Prostate gland (tissue), 2 donors: ENCODE data around the gene KMT5B. TPM values are rescaled to one million over a fixed set of nuclear protein-coding genes. Genes with fewer than 3 reads are reported as not detected.
"Not testable (repeated sequence)": the region's sequence is repeated elsewhere in the genome, so short reads cannot be mapped to it uniquely, and the experiment has no call there.

Source experiments
- DNase-seq: peaks from one replicate; pipeline ENCODE4 v3.0.0-alpha.2; 2019; ENCODE audit warnings: low spot score
- H3K27ac ChIP-seq, 2 donors: fragments of 200-600 bp; sonication (generic); 2 replicates each; pipeline ENCODE4 v1.5.1; 2017 to 2019
- H3K27me3 ChIP-seq: fragments of 200-600 bp; sonication (generic); replicated peaks from 2 replicates; pipeline ENCODE4 v1.5.1; 2019; ENCODE audit not compliant: insufficient read depth
- H3K36me3 ChIP-seq, 2 donors: fragments of 200-600 bp; sonication (generic); 1 replicate in 1 of 2; 2 replicates in 1 of 2; pipeline versions ENCODE4 v1.5.1 to v1.8.1; 2017 to 2019
- H3K4me1 ChIP-seq: fragments of 200-600 bp; sonication (generic); replicated peaks from 2 replicates; pipeline ENCODE4 v1.5.1; 2019
- H3K4me3 ChIP-seq, 2 donors: fragments of 200-600 bp; sonication (generic); 2 replicates each; pipeline ENCODE4 v1.5.1; 2017 to 2019
- H3K9me3 ChIP-seq: fragments of 200-600 bp; sonication (generic); 2 replicates; pipeline ENCODE4 v1.5.1; 2017
- CTCF ChIP-seq, 4 experiments: fragments of 200-600 bp in 2 of 4; fragments of 450-650 bp in 2 of 4; sonication (generic) in 2 of 4; IDR thresholded peaks; 1 replicate in 3 of 4; 2 replicates in 1 of 4; pipeline ENCODE4 v1.5.1; 2016 to 2019; ENCODE audit warnings: antibody characterized with exemption in 4 of 4, mild to moderate bottlenecking in 2 of 4, moderate library complexity in 2 of 4
- POLR2A ChIP-seq: fragments of 450-650 bp; IDR thresholded peaks from one replicate; pipeline ENCODE4 v1.6.1; 2016; ENCODE audit warnings: antibody characterized with exemption, mild to moderate bottlenecking
- POLR2AphosphoS5 ChIP-seq: sonication (generic); formaldehyde crosslinking; IDR thresholded peaks from one replicate; pipeline ENCODE4 v1.6.1; 2017; ENCODE audit warnings: antibody characterized with exemption
- WGBS: methylation state at CpG from one replicate; pipeline ENCODE4 v1.1.5; 2018; 5-methylcytosine and 5-hydroxymethylcytosine counted together
- intact Hi-C: fragments of 100-400 bp; cut with DNase I; formaldehyde crosslinking; loops from one replicate; pipeline ENCODE4 v1.14.2; 2022
- total RNA-seq, 2 donors: library from RNA; depleted of rRNA; stranded (reverse); fragments of >200 nt; gene quantifications; one replicate each; pipeline ENCODE4 v1.1.0, GENCODE V29; 2016

The KMT5B gene
- total RNA-seq, 2 donors from 2014 or later, result 41.0 to 57.7 TPM

DNA sequence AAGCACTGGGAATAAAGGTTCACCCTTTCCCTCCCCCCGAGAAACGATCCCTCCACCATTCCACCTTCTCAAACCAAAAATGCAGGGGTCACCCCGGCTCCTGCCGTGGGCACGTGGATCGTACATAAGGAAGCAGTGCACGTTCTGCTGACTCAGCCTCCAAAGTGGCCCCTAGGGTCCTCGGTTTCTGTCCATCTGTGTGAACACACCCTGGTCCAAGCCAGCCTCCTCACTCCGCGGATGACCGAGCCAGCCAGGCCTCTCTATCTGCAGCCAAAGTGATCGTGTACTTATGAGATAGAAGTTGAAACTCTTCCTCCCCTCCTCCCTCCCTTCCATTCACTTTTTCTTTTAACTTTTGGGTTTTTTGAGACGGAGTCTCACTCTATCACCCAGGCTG is 42.4 kb upstream of the KMT5B start:
- Histone ChIP-seq H3K9me3 (no peaks in the 10 kb centered on the region), H3K4me3 (no peak overlapping the region), H3K27me3 (no peaks in the 10 kb centered on the region), H3K36me3 (no peaks in the 10 kb centered on the region), H3K27ac (no peak overlapping the region), H3K4me1 (no peaks in the 10 kb centered on the region)
- DNase-seq, result no peak
- TF ChIP-seq POLR2A, result no peak
- no peak for TF ChIP-seq POLR2AphosphoS5
- TF ChIP-seq CTCF (IDR thresholded peaks at IDR 0.05), result no peak
- intact Hi-C loops, result loop anchor here (5.0 kb wide), 1 partner anchor 127 kb away; no protein-coding TSS in a partner anchor
- WGBS, result 78% methylated on average over 13 of the region's 13 CpGs

- WGBS, result 94% methylated on average over 14 of the region's 14 CpGs
- intact Hi-C loops, result no loop called here
- Histone ChIP-seq H3K27me3 (no peaks in the 10 kb centered on the region), H3K27ac (no peak overlapping the region), H3K9me3 (no peaks in the 10 kb centered on the region), H3K4me1 (no peaks in the 10 kb centered on the region), H3K36me3 (no peaks in the 10 kb centered on the region), H3K4me3 (no peak overlapping the region)
- no peak for DNase-seq
- TF ChIP-seq POLR2AphosphoS5 (no peak), CTCF (IDR thresholded peaks at IDR 0.05) (no peak), POLR2A (no peak)
These were observed 41.3 kb upstream of the KMT5B start for GRCh38 chr11:68254421-68254820.

- intact Hi-C loops, result no loop called here
These were observed 38.7 kb upstream of the KMT5B start for GRCh38 chr11:68251765-68252164.

DNA sequence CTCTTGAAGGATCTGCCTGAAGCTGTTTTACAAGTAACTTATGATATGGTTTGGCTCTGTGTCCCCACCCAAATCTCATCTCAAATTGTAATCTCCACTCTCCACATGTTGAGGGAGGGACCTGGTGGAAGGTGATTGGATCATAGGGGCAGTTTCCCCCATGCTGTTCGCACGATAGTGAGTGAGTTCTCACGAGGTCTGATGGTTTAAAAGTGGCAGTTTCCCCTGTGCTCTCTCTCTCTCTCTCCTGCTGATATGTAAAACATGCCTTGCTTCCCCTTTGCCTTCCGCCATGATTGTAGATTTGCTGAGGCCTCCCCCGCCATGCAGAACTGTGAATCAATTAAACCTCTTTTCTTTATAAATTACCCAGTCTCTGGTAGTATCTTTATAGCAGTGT is 31.8 kb upstream of the KMT5B start:
- DNase-seq, result not testable (repeated sequence)

More at GRCh38 chr11:68251765-68252164, 38.7 kb upstream of the KMT5B start:
- Histone ChIP-seq H3K4me3 (no peak overlapping the region), H3K27ac (no peak overlapping the region), H3K9me3 (no peaks in the 10 kb centered on the region), H3K4me1 (no peaks in the 10 kb centered on the region), H3K27me3 (no peaks in the 10 kb centered on the region), H3K36me3 (no peaks in the 10 kb centered on the region)
- no peak for TF ChIP-seq POLR2AphosphoS5
- no peak for DNase-seq
- WGBS, result 69% methylated on average over 3 of the region's 3 CpGs

DNA sequence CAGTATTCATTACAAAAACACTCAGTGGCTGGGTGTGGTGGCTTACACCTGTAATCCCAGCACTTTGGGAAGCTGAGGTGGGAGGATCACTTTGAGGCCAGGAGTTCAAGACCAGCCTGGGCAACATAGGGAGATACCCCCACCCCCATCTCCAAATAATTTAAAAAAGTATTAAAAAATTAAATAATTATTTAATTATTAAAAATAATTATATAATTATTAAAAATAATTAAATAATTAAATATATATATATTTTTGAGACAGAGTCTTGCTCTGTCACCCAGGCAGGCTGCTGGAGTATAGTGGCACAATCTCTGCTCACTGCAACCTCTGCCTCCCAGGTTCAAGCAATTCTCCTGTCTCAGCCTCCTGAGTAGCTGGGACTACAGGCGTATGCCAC is 30.8 kb upstream of the KMT5B start:
- intact Hi-C loops, H3K36me3 ChIP-seq, H3K9me3 ChIP-seq, DNase-seq, H3K27me3 ChIP-seq, H3K27ac ChIP-seq, H3K4me1 ChIP-seq, H3K4me3 ChIP-seq: not testable (repeated sequence)
- 100% methylated on average over 1 of the region's 1 CpG for WGBS

More for the DNA sequence above, 31.8 kb upstream of the KMT5B start:
- H3K27me3 ChIP-seq, H3K27ac ChIP-seq, H3K9me3 ChIP-seq, H3K4me3 ChIP-seq, intact Hi-C loops, H3K36me3 ChIP-seq, H3K4me1 ChIP-seq: not testable (repeated sequence)
- 81% methylated on average over 5 of the region's 5 CpGs for WGBS

GRCh38 chr11:68242616-68243015 is 29.5 kb upstream of the KMT5B start:
- H3K4me3 ChIP-seq, result no peak overlapping the region
- TF ChIP-seq POLR2A (no peak), POLR2AphosphoS5 (no peak), CTCF (IDR thresholded peaks at IDR 0.05) (no peak)
- H3K27ac ChIP-seq, result no peak overlapping the region
- H3K36me3 ChIP-seq, result no peaks in the 10 kb centered on the region
- WGBS, result 96% methylated on average over 2 of the region's 2 CpGs
- no peaks in the 10 kb centered on the region for H3K9me3 ChIP-seq
- intact Hi-C loops, result no loop called here
- DNase-seq, result no peak
- H3K4me1 ChIP-seq, result no peaks in the 10 kb centered on the region
- no peaks in the 10 kb centered on the region for H3K27me3 ChIP-seq
